HG03378 (cell line): ENCODE measurements around the gene TUBGCP2.

Experiments used
- ATAC-seq: cut with Tn5 transposase; IDR thresholded peaks from one replicate; pipeline ENCODE4 v1.9.1; 2021; ENCODE audit warnings: mild to moderate bottlenecking, moderate library complexity; ENCODE audit not compliant: unreplicated experiment

Gene TUBGCP2

GRCh38 chr10:133309100-133309719 is 538 bp upstream of the TUBGCP2 start:
- peak; percentile 61 for ATAC-seq

GRCh38 chr10:133307776-133308420 is 774 bp downstream of the TUBGCP2 start:
- peak; percentile 52 for ATAC-seq

- no peak for ATAC-seq
Observed at GRCh38 chr10:133306941-133307379, 1.7 kb downstream of the TUBGCP2 start.

- no peak for ATAC-seq
Observed at GRCh38 chr10:133306097-133306476, 2.6 kb downstream of the TUBGCP2 start.

- ATAC-seq, result no peak
Observed at GRCh38 chr10:133303206-133303605, 5.5 kb downstream of the TUBGCP2 start.

- ATAC-seq, result no peak
Observed at GRCh38 chr10:133302230-133302629, 6.4 kb downstream of the TUBGCP2 start.

- ATAC-seq, result no peak
Observed at GRCh38 chr10:133299738-133300137, 8.9 kb downstream of the TUBGCP2 start.

GRCh38 chr10:133299224-133299623 is 9.4 kb downstream of the TUBGCP2 start:
- ATAC-seq, result no peak

- ATAC-seq, result no peak
Observed at GRCh38 chr10:133298466-133298865, 10.2 kb downstream of the TUBGCP2 start.

GRCh38 chr10:133297504-133297903 is 11.2 kb downstream of the TUBGCP2 start:
- ATAC-seq, result no peak

GRCh38 chr10:133295426-133296320 is 13.0 kb downstream of the TUBGCP2 start:
- no peak for ATAC-seq

GRCh38 chr10:133294189-133294588 is 14.5 kb downstream of the TUBGCP2 start:
- no peak for ATAC-seq

- no peak for ATAC-seq
Observed at GRCh38 chr10:133293810-133294119, 14.9 kb downstream of the TUBGCP2 start.

- no peak for ATAC-seq
Observed at GRCh38 chr10:133292919-133293809, 15.5 kb downstream of the TUBGCP2 start.

GRCh38 chr10:133289761-133290160 is 18.9 kb downstream of the TUBGCP2 start:
- ATAC-seq, result no peak

GRCh38 chr10:133287832-133288500 is 20.7 kb downstream of the TUBGCP2 start:
- ATAC-seq, result no peak

- ATAC-seq, result no peak
Observed at GRCh38 chr10:133286366-133286765, 22.3 kb downstream of the TUBGCP2 start.

GRCh38 chr10:133285217-133285616 is 23.5 kb downstream of the TUBGCP2 start:
- no peak for ATAC-seq

- no peak for ATAC-seq
Observed at GRCh38 chr10:133283931-133284330, 24.7 kb downstream of the TUBGCP2 start.

GRCh38 chr10:133282846-133283390 is 25.8 kb downstream of the TUBGCP2 start:
- no peak for ATAC-seq
